OCI-M2 (cell line): ENCODE measurements around the gene RTN4R.

Experiments
- DNase-seq: peaks from one replicate; lab custom pipeline; 2025; ENCODE audit not compliant: unreplicated experiment; lab: John Stamatoyannopoulos, UW

The RTN4R gene

GRCh38 chr22:20218987-20219386 lies 49.1 kb downstream of the RTN4R start:
- DNase-seq, result no peak

DNA sequence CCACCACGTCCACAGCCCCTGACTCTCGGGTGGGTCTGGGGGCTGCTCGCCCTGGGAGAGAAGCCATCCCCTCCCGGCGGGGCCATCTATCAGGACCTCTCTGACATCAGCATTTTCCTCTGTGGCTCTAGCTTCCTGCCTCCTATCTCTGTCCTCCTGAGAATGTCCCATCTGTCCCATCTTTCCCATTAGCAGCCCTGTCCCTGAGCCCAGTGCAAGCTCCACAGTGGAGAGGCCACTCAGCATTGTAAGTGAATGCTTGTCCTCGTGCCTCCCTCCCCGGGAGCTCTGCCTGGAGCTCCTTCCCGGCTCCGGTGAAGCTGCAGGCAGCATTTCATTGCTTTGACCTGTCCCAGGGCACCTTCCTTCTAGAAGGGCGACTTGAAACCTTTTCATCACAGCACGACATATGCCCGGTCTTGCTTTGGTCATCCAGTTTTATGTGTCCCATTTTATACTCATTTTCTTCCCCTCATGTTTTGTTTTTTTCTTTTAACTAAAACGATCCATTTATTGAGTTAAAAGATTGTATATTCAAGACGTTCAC lies 49.7 kb downstream of the RTN4R start:
- no peak for DNase-seq

- no peak for DNase-seq
Measured at GRCh38 chr22:20217563-20217962, 50.6 kb downstream of the RTN4R start.

DNA sequence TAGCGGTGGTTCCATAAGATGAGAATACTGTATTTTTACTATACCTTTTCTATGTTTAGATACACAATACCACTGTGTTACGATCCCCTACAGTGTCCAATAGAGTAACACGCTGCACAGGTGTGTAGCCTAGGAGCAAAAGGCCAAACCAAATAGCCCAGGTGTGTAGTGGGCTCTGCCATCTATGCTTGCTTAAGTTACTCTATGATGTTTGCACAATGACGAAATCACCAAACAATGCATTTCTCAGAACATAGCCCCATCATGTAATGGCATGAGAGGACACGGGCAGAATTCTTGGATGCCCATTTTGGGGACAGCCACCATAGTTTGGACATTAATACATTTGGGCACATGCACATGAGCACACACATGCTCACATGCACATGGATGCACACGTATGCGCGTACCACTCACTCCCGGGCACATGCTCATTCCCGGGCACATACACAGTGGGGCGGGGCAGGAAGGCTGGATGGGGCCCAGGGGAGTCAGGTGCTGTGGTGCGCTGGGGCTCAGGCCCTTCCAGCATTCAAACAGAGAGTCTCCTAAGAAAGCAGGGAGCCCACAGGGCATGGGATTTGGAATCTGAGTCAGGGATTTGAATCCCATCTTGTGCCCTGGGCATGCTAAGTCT lies 51.1 kb downstream of the RTN4R start:
- no peak for DNase-seq

GRCh38 chr22:20215742-20216141 lies 52.4 kb downstream of the RTN4R start:
- DNase-seq, result no peak

DNA sequence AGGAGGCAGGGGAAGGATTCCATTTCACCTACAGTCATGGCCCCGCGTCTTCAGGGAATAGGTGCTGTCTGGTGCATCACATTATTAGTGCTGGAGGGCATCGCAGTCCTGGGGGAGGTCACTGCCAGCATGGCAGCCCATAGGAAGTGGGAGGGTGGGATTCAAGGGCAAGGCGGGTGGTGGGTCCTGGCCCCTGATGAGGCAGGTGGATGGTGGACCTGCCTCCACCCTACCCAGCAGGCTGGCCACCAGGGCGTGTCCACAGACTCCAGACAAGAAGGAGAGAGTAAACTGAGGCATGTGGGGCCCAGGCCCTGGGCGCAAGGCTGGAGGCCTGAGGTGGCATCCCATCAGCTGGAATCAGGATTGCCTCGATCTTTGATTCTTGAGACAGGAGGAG lies 53.3 kb downstream of the RTN4R start:
- no peak for DNase-seq

DNA sequence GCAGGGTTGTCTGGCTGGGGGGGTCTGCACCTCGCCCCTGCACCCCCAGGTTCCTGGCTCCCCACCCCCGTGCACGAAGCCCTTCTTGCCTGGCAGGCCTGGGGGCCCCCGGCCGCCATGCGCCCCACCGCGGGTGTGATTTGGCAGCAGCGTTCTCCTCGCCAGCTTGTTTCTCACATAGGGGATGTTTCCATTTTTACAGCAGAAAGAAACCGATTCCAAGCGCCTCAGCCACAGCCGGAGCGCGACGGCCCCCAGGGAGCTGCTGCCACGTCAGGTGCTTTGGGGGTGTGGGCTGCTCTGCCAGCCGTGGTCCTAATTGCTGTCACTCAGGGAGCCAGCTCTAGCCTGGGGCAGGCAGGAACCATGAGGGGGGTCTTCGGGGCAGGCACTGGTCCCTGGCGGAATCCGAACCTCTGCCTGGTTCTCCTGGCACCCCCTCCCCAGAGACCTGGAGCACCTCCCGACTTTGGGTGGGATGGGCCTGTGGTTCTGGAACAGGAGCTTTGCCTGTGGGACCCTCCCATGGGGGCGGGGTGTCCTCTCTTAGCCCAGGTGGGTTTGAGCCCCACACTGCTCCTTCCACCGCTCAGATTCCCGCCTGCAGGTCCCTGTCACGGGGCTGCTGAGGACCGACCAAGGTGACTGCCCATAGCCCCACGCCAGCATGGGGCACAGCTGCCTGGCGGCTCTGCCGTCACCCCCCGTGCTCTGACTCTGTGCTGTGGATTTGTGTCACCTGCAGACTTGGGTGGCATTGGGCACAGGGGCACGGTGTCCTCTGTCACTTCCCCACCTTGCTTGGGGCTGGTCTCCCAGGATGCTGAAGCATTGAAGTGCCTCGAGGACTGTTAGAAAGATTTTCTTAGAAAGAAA lies 54.0 kb downstream of the RTN4R start:
- no peak for DNase-seq

- no peak for DNase-seq
Measured at GRCh38 chr22:20212754-20213699, 55.1 kb downstream of the RTN4R start.

DNA sequence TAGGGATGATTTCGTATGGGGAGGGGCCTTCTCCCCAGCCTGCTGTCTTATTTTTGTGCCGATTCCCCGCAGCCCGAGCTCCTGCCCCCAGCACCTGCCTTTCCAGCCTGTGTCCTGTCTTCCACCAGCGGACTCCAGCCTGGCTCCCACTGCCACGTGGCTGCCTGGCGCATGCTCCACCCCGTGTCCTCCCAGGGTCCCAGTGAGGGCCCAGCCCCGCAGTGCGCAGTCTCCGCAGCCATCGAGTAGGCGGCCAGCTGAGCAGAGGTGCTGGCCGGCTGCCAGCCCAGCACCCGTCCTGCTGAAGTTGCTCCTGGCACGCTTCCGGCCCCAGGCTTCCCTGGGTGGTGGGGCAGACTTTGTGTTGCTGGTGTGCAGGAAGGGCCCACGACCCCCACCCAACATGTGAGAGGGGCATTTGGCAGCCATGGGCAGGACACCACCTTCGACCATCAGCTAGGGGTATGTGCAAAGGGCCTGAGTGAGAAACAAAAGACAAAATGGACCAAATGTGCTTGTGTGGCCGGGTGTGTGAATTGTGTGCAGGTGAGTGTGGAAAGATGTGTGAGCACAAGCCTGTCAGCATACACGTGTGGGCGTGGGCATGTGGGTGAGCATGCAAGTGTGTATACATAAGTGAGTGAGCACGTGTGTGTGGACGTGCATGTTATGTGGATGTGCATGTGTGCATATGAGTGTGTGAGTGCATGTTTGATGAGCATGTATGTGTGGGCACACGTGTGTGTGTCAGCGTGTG lies 55.9 kb downstream of the RTN4R start:
- no peak for DNase-seq

DNA sequence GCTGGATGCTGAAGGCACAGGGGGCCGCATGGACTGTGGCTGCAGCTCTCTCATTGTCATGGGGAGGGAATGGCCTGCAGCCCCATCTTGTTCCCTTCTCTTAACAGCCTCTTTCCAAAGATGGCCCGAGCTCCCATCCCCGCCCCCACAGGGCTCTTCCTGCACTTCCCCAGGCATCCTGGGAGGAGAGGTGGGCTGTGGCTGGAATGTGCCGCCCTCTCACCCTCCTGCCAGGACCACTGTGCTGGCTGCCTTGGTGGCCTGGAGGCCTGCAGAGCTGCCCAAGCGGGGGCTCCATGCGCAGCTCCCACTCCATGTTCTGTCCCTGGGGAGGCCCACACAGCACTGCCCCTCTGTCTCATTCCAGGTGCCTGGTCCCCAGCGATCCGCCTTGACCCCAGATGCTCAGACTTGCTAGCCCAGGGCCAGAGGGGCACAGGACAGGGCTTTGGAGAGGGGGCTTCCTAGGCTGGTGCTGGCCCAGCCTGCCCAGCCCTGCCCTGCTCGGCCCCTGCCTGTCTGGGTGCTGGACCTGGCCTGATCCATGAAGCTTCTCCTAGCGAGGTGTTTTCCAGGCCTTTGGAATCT lies 56.6 kb downstream of the RTN4R start:
- DNase-seq, result no peak

DNA sequence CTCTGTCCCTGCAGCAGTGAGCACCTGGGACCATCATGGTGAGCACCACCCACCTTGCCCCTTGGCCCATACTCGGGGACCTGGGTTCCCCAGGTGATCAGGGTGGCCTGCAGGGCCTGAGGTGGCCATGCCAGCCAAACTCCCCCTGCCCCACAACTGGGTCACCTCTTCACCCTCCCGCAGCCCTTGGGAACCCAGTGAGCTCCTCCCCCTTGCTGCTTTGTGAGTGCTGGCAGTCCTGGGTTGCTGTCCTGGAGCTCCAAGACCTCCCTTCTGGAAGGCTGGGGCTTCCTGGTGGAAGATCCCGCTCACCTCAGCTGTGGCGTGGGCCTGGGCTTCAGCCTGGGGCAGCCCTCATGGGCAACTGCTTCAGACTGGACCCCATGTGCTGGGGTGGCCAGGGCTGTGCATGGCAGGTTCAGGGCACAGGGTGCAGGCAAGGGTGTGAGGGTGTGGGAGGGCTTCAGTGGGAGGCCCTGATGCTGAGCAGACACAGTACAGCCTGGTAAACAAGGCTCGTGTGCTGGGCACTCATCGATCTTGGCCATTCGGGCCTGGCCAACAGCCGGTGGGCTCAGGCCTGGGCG lies 57.6 kb downstream of the RTN4R start:
- no peak for DNase-seq

GRCh38 chr22:20209761-20210250 lies 58.3 kb downstream of the RTN4R start:
- no peak for DNase-seq

DNA sequence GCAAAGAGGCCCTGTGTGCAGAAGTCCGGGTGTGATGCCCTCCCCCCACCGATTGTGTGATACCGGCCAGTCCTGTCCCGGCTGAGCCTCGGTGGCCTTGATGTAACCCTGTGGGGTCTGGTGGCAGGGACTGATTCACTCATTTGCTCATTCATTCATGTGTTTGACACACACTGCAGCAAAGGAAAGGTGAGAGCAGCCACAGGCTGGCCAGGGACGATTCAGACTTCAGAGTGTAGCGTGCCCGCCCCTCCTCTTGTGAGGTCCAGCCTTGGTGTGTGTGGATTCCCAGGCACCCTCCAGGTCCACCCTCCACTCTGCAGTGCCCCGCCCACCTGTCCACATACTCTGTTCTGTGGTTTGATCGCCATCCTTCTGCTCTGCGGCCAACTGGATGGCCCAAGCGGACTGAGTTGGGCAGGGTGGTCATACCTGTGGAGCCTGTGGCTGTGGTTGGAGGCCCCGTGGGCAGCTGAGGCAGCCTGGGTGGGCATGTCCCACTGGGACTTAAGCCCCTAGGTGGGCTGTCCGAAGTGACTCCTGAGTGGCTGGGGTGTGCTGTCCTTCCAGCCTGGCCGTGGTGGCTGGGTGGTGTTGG lies 59.3 kb downstream of the RTN4R start:
- no peak for DNase-seq

DNA sequence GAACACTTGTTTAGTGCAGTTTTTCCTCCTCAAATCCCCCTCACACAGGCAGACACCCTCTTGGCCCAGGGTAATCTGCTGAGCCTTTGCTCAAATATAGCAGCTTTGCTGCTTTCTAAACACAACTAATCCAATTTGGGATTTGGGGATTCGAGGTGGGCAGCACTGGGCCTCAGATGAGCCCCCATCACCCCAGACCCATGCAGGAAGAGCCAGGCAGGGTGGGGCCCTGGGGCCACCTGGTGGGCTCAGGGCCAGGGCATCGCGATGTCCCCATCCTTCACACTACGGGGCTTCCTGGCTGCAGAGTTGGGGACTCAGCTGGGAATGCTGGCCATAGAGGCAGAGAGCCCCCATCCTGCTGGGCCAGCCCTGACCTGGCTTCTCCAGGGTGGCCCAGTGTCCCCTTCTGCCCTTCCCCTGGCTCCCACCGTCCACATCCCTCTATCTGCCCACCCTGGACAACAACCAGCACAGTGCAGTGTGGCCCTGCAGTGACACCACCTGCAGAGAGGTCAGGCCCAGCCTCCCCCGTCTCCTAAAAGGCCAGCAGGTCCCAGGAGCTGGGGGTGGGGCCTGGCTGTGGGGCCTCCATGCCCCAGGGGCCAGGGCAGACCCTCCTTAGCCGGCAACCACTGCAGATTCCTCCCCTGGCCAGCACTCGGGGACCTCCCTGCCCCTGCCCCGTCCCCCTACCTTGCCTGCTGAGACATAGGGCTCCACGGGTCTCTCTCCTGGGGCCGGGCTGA lies 60.7 kb downstream of the RTN4R start:
- no peak for DNase-seq

GRCh38 chr22:20206709-20207215 lies 61.4 kb downstream of the RTN4R start:
- no peak for DNase-seq

GRCh38 chr22:20205964-20206708 lies 62.0 kb downstream of the RTN4R start:
- no peak for DNase-seq

- DNase-seq, result no peak
Measured at GRCh38 chr22:20205464-20205963, 62.6 kb downstream of the RTN4R start.
